SU-DHL-6 (cell line): ENCODE results near the gene TEKT1.

Source experiments
- CTCF ChIP-seq: fragments of 200-600 bp; sonication (generic); IDR thresholded peaks from one replicate; pipeline ENCODE4 v1.5.1; 2017; ENCODE audit warnings: antibody characterized with exemption, mild to moderate bottlenecking, low read length, moderate library complexity; ENCODE audit not compliant: insufficient read depth, poor library complexity, severe bottlenecking
- EZH2phosphoT487 ChIP-seq: fragments of 200-600 bp; sonication (generic), shearing (Covaris generic); conservative IDR thresholded peaks from 2 replicates; pipeline ENCODE4 v1.6.1; 2018; ENCODE audit warnings: mild to moderate bottlenecking, antibody characterized with exemption, low read length, moderate library complexity, mixed read lengths

GRCh38 chr17:6812295-6812694 lies 19.2 kb downstream of the TEKT1 start:
- no peak for TF ChIP-seq CTCF
- no peak for TF ChIP-seq EZH2phosphoT487
